ENCODE data around the gene TBP.

Gene TBP

DNA sequence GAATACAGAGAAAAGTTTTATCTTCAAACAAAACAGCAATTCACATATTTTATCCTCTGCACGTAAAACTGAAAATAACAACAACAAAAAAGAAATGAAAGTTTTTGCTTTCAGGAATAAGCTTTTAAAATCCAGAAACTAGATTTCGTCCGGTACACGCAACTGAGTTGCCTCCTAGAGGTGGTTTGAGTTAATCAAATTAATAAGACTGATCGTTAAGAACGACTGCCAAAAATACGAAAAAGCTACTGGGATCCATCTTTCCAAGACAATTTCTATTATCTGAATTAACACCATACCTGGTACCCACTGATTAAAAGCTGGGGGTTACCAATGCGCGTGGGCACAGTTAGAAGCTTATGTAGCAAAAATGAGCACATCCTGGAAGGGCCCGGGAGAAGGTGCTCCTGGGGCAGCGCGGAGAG lies 29.6 kb downstream of the TBP start:
- peak overlapping the region; percentile 96 for H3K4me3 ChIP-seq (ENCODE audit: low read depth, low read length)
- TF ChIP-seq, protein P1, sequence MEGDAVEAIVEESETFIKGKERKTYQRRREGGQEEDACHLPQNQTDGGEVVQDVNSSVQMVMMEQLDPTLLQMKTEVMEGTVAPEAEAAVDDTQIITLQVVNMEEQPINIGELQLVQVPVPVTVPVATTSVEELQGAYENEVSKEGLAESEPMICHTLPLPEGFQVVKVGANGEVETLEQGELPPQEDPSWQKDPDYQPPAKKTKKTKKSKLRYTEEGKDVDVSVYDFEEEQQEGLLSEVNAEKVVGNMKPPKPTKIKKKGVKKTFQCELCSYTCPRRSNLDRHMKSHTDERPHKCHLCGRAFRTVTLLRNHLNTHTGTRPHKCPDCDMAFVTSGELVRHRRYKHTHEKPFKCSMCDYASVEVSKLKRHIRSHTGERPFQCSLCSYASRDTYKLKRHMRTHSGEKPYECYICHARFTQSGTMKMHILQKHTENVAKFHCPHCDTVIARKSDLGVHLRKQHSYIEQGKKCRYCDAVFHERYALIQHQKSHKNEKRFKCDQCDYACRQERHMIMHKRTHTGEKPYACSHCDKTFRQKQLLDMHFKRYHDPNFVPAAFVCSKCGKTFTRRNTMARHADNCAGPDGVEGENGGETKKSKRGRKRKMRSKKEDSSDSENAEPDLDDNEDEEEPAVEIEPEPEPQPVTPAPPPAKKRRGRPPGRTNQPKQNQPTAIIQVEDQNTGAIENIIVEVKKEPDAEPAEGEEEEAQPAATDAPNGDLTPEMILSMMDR (conservative IDR thresholded peaks at IDR 0.05; ENCODE audit: low read depth, low read length) = no peak
- peak; percentile 15 for DNase-seq (ENCODE audit: low read depth)

DNA sequence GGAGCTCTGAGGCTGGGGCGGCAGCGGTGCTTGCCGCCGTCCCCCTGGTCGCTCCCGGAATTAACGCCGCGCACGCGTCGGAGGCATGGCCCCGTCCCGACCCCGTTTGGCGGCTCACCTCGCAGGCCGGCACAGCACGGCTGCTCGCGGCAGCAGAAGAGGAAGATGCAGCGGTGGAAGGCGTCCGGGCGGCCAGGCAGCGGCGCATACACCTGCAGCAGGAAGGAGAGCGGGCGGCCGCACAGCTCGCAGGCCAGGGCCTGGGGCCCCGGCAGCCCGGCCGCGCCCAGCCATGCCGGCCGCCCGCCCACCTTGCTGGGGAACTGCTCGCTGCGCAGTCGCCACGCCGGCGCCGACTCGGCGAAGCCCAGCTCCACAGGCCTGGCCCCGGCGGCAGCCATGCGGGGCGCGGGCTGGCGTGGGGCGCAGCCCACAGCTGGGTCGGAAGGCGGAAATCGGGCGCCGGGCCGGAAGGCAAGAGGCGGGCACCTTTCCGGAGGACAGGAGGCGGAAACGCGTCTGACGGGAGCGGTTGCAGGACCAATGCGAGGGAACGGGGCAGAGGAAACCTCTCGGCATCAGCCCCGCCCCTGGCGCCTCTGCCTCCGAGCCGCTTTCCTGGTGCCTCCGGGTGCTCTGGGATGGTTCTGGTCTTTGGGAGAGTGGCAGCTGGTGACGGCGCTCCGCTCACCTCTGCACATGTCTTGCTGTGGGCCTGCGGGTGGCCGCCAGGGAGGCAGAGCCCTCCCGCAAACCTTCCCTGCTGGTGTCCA lies 30.2 kb downstream of the TBP start, which contains the start of gene PDCD2:
PDCD2 (minus strand) TSS at position 457 of the 773 bp plus-strand sequence; CDS start at position 401, 56 bp downstream.
- peak within 1 kb of the TSS; percentile 96 for H3K4me3 ChIP-seq (ENCODE audit: low read depth, low read length)
- peak; percentile 91 for DNase-seq (ENCODE audit: low read depth)
- TF ChIP-seq, protein P1 (conservative IDR thresholded peaks at IDR 0.05; ENCODE audit: low read depth, low read length) = no peak

DNA sequence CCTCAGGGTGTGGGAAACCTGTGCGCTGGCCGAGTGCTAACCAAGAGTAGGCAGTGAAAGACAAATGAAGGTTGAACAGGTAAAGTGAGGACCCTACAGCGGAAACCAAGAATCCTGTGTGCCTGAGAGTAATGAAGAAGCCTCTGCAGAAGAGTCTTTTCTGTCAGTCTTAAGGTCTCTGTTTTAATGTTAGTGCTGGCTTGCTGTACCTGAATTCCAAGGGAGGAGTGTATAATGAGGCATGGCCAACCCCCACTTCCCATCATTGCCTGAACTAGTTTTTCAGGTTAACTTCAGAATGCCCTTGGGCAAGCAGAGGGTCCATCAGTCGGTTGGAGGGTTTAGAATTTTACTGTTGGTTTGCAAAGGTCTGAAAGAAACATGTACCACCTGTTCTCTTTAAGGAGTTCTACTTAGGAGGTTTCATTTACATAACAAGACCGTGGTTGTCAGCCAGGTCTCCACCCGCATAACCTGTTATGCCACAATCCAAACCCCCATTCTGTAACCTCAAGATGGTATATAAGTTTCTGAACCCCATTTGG lies 30.9 kb downstream of the TBP start:
- TF ChIP-seq, protein P1 (conservative IDR thresholded peaks at IDR 0.05; ENCODE audit: low read depth, low read length) = no peak
- DNase-seq (ENCODE audit: low read depth) = no peak
- H3K4me3 ChIP-seq (ENCODE audit: low read depth, low read length) = peak overlapping the region; percentile 96

DNA sequence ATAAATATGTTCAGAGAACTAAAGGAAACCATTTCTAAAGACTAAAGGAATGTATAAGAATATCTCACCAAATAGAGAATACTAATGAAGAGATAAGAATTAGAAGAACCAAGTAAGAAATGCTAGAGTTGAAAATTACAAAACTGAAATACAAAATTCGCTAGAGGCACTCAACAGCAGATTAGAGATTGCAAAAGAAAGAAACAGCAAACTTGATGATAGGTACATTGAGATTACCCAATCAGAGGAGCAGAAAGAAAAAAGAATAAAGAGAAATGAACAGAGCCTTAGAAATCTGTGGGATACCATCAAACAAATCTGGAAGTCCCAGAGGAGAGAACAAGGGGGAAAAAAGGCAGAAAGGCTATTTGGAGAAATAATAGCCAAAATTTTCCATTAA lies 36.6 kb downstream of the TBP start:
- DNase-seq (ENCODE audit: low read depth) = no peak
- H3K4me3 ChIP-seq (ENCODE audit: low read depth, low read length) = no peak overlapping the region
- TF ChIP-seq, protein P1 (conservative IDR thresholded peaks at IDR 0.05; ENCODE audit: low read depth, low read length) = no peak

DNA sequence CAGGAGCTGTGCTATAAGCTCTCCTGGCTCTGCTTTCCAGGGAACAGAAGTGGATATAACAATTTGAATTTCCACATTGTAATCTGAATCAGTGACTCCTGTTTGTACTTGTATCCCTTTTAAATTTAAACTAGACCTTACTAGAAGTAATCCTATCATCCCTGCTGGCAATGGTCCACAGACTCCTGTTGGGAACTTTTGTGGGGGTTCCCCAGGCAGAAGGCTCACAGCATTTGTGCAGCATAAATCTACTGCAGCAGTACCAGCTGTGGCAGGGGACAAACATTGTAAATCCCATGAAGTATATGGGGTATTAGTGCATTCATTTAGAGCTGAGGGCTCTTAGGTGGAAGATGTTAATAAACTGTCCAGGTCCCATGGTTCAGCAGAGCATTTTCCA lies 42.3 kb downstream of the TBP start:
- H3K4me3 ChIP-seq (ENCODE audit: low read depth, low read length) = no peak overlapping the region
- no peak for DNase-seq (ENCODE audit: low read depth)
- TF ChIP-seq, protein P1 (conservative IDR thresholded peaks at IDR 0.05; ENCODE audit: low read depth, low read length) = no peak

DNA sequence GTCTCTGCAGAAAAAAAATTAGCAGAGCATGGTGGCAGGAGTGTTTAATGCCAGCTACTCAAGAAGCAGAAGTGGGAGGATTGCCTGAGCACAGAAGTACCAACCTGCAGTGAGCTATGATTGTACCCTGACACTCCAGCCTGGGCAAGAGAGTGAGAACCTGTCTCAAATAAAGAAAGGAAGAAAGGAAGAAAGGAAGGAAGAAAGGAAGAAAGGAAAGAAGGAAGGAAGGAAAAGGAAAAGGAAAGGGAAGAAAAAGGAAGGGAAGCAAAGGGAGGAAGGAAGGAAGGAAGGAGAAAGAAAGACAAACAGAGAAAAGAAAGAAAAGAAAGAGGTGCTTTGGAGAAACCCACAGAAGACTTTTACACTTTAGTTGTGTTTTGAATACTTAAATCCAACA lies 43.1 kb downstream of the TBP start:
- TF ChIP-seq, protein P1 (conservative IDR thresholded peaks at IDR 0.05; ENCODE audit: low read depth, low read length) = no peak

More for the DNA sequence above, 43.1 kb downstream of the TBP start:
- no peak for DNase-seq (ENCODE audit: low read depth)
- H3K4me3 ChIP-seq (ENCODE audit: low read depth, low read length) = no peak overlapping the region

Measured in choroid plexus epithelial cell (primary cell).